RPMI8226 (cell line): ENCODE measurements around the gene POLQ.

ENCODE experiments used
- DNase-seq: peaks from one replicate; pipeline ENCODE4 v3.0.0-alpha.2; 2015

POLQ gene

GRCh38 chr3:121545574-121546455 lies at the start of gene POLQ:
TSS of gene POLQ (minus strand) at chr3:121545988. CDS start at chr3:121545877, 111 bp downstream.
- peak; percentile 96 for DNase-seq

DNA sequence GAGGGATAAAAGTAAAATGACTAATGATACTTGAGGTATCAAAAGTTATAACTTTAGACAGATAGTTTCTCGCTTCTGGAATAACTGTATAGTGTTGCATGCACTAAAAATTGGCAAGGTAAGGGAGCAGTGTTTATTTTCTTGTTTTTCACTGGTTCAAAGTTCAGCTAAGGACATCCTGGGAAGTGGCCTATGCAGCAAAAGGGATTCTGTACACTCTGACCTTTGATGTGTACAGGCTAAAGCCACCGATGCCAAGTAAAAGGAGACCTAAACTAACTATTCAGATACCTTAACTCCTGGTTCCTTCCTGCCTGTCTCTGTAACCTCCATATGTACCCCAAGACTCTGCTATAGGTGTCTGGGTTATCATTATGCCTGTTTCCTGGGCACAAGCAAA lies 49.1 kb upstream of the POLQ start:
- no peak for DNase-seq

GRCh38 chr3:121593806-121594205 lies 48.0 kb upstream of the POLQ start:
- DNase-seq = peak; percentile 43

- peak; percentile 97 for DNase-seq
Observed at GRCh38 chr3:121592856-121593702, 47.3 kb upstream of the POLQ start, which contains the start of gene FBXO40. TSS of gene FBXO40 (plus strand) at chr3:121593379. CDS start at chr3:121620576, 27,197 bp downstream.

DNA sequence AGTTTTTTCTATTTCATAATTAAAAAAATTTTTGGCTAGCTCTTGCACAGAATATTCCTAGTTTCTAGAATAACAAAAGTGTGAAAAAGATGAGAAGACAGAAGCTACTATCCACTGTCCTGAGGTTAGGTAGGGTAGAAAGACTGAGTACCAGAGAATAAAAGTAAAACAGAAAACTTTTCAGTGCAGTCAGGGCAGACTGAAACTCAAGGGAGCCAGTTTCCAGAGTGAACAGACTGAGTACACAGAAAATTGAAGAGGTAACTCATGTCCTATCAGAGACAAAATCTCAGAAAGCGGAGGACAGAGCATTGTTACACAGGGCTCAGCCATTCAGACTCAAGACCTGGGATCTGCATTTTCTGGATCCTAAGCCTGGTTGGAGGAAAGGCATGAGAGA lies 38.6 kb upstream of the POLQ start:
- DNase-seq = no peak

DNA sequence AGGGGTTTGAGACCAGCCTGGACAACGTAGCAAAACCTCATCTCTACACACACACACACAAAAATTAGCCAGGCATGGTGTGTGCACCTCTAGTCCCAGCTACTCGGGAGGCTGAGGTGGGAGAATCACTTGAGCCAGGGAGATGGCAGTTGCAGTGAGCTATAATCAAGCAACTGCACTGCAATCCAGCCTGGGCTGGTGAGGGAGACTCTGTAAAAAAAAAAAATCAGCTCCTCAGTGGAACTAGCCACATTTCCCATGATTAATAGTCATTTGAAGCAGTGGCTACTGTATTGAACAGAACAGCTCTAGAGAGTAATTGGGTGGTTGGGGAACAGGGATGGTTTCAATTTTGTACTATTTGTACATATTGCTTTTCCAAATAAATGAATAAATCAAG lies 35.9 kb upstream of the POLQ start:
- no peak for DNase-seq

DNA sequence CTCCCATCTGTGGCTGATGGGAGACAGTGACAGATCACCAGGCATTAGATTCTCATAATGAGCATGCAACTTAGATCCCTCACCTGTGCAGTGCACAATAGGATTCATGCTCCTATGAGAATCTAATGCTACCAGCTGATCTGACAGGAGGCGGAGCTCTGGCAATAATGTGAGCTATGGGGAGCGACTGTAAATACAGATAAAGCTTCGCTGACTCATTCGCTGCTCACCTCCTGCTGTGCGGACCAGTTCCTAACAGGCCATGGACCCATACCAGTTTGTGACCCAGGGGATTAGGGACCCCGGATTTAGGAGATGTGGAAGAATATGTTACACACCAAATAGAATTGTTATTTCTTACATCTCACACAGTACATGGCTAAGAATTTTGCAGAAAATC lies 28.7 kb upstream of the POLQ start:
- DNase-seq = no peak

DNA sequence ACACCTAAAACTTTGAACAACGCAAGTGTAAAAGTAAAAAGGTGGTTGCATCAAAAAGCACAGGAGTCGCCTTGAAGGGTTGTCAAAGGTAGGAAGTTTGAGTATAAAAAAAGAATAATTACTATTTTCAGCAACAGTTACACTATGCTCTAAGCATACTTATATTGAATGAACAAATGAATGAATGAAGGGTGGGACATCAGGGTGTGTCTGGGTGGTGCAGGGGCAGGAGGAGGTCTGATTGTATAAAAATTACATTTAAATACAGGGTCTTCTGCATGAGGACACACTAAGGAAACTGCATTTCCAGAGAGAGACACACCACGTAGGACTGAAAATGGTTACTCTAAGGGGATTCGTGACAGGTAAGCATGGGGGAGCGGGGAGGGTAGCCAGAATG lies 21.9 kb upstream of the POLQ start, which contains the start of gene ARGFX:
Gene ARGFX (plus strand): TSS at position 301 of the 400 bp plus-strand sequence. CDS start 2,765 bp downstream, outside the sequence.
- DNase-seq = no peak

DNA sequence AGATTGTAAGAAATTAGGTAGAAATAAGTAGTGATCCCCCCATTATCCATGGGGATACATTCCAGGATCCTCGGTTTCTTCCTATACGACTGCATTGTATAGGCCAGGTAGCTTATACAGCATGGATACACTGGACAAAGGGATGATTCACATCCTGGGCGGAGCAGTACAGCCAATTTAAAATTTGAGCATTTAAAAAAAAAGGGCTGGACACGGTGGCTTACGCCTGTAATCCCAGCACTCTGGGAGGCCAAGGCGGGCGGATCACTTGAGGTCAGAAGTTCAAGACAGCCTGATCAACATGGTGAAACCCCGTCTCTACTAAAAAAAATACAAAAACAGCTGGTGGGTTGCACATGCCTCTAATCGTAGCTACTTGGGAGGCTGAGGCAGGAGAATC lies 21.0 kb upstream of the POLQ start:
- no peak for DNase-seq

GRCh38 chr3:121562148-121562547 lies 16.4 kb upstream of the POLQ start:
- no peak for DNase-seq

DNA sequence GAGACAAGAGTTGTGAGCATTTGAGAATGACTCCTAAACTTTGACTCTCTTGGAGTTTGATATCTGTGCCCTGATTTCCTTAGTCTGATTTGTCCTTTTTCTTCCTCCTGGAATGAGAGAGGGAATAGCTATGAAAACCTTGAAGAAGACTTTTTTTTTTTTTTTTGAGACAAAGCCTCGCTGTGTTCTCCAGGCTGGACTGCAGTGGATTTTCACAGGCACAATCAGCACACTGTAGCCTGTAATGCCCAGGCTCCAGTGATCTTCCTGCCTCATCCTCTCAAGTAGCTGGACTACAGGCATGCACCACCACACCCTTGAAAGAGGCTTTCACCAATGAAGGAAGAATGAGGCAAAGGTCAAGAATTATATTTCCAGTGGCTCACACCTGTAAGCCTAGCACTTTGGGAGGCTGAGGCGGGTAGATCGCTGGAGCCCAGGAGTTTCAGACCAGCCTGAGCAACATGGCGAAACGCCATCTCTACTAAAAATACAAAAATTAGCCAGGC lies 11.7 kb upstream of the POLQ start:
- no peak for DNase-seq

DNA sequence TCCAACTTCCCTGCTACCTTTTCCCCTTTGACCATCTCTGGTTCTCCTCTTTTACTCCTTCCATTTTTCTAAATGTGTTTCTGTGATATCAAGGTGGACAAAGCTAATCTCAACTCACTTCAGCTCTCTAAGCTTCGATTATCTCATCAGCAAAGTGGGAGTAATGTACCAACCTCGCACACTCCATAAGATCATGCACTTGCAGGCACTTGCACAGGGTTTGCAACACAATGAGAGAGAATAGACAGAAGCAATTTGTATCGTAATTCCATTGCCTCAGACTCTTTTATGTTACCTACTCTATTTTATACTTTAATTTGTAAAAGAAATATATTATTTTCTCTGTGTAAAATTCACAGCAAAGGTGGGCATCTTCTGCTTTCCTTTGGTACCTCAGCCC lies 7.0 kb upstream of the POLQ start:
- no peak for DNase-seq

- DNase-seq = no peak
Observed at GRCh38 chr3:121552379-121552778, 6.6 kb upstream of the POLQ start.

- DNase-seq = peak; percentile 20
Observed at GRCh38 chr3:121545049-121545573, 677 bp downstream of the POLQ start.

GRCh38 chr3:121542924-121543323 lies 2.9 kb downstream of the POLQ start:
- no peak for DNase-seq

- DNase-seq = no peak
Observed at GRCh38 chr3:121531269-121531668, 14.5 kb downstream of the POLQ start.

- DNase-seq = no peak
Observed at GRCh38 chr3:121529308-121529707, 16.5 kb downstream of the POLQ start.

DNA sequence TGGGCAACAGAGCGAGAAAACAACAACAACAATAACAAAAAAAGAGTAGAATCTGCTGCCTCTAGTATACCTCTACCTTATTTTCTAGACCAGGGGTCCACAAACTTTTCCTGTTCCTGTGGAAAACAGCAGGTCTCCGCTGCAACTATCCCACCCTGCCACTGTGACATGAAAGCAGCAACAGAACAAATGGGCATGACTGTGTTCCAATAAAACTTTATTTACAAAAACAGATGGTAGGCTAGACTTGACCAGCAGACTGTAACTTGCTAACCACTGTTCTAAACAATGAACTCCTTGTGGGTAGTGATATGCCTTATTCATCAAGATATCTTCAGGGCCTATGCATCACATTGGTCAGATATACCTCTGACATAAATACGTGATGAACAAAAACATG lies 25.3 kb downstream of the POLQ start:
- DNase-seq = no peak

DNA sequence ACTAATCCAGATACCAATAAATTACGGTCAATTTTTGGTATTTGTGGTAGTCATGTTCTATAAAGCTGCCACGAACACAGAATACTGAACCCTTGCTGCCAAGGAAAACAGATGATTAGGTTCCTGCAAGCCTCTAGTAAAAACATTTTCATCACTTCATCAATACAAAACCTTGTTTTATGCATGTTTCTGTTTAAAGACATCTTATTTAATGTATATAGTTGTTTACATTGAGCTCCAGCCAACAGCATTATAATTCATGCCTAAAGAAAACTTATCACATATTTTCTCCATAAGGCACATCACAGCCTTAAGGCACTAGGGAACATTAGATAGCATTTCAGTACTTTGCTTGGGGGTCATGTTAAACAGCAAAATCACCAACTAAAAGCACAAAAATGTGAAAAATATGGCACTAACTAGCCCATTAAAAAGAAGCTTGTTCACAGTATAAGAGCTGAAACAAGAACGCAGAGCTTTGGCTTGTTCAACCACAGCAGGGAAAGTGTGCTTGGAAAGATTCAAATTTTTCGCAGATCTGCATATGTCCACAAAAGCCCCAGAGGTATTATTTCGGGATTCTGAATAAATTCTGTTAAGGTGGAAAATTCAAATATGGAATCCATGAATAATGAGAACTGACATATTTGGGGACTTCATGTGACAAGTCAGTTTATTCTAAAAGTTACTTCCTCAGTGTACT lies 27.7 kb downstream of the POLQ start:
- no peak for DNase-seq

DNA sequence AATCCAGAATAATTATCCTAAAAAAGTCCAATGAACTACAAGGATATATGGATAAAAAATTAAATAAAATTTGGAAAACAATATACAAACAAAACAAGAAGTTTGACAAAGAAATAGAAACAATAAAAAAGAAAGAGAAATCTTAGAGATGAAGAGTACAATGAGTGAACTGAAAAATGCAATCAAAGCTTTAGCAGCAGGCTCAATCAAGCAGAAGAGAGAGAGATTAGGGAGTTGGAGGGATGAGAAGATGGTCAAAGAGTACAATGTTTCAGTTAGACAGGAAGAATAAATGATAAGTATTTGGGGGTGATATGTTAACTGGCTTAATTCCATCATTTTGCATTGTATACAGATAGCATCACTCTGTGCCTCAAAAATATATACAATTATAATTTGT lies 29.9 kb downstream of the POLQ start:
- DNase-seq = no peak

- DNase-seq = no peak
Observed at GRCh38 chr3:121515313-121515712, 30.5 kb downstream of the POLQ start.

GRCh38 chr3:121514496-121514895 lies 31.3 kb downstream of the POLQ start:
- no peak for DNase-seq

- no peak for DNase-seq
Observed at GRCh38 chr3:121508389-121508788, 37.4 kb downstream of the POLQ start.
